GM12801 (cell line): ENCODE measurements around the gene ZNF799.

Source experiments
- CTCF ChIP-seq: IDR thresholded peaks from one replicate; pipeline ENCODE4 v1.5.1; 2011; ENCODE audit warnings: control low read depth; ENCODE audit not compliant: insufficient read length; ENCODE audit errors: extremely low read depth

Gene ZNF799

GRCh38 chr19:12350185-12350889 is 50.7 kb downstream of the ZNF799 start:
- no peak for TF ChIP-seq CTCF

GRCh38 chr19:12346896-12347295 is 54.2 kb downstream of the ZNF799 start:
- TF ChIP-seq CTCF, result no peak

GRCh38 chr19:12345197-12345596 is 55.9 kb downstream of the ZNF799 start:
- no peak for TF ChIP-seq CTCF
